ENCODE data around the gene TAX1BP1. TPM values are rescaled to one million over a fixed set of nuclear protein-coding genes. Genes with fewer than 3 reads are reported as not detected.

TAX1BP1 gene
- polyA plus RNA-seq (2013, experiment 1 of 2): 106 TPM
- 109 TPM for polyA plus RNA-seq (2013, experiment 2 of 2)

- Histone ChIP-seq H2AFZ (ENCODE audit: low read depth, low read length) (peak within 1 kb of the TSS; percentile 96), H3K27me3 (ENCODE audit: control insufficient read depth in 1 of 2, insufficient read depth in 1 of 2, low read length in 2 of 2) (no peaks in the 10 kb centered on the region), H3K23ac (ENCODE audit: low read length in 2 of 2) (peak within 1 kb of the TSS in 1 of 2 experiments; percentile 10), H4K8ac (ENCODE audit: low read length) (peak within 1 kb of the TSS; percentile 81), H2BK15ac (ENCODE audit: low read depth, poor library complexity, severe bottlenecking) (no peak within 1 kb of the TSS), H3K36me3 (ENCODE audit: control insufficient read depth in 1 of 2, insufficient read depth in 2 of 2, low read depth in 1 of 2, low read length in 2 of 2) (no peaks in the 10 kb centered on the region), H3K4me2 (ENCODE audit: low read length, poor library complexity, severe bottlenecking) (peak within 1 kb of the TSS; percentile 93), H3K79me1 (replicated peaks; ENCODE audit: low read length, poor library complexity, severe bottlenecking) (peaks cover 1% of the 10 kb centered on the region), H3K18ac (ENCODE audit: low read depth in 1 of 2, low read length in 2 of 2) (peak within 1 kb of the TSS; percentile 34 to 95), H2BK120ac (ENCODE audit: low read depth, low read length) (peak within 1 kb of the TSS; percentile 46), H2BK12ac (ENCODE audit: low read length in 2 of 2) (no peak within 1 kb of the TSS), H3K9ac (ENCODE audit: low read length) (peak within 1 kb of the TSS; percentile 98), H4K91ac (ENCODE audit: low read length) (peak within 1 kb of the TSS; percentile 3), H2BK5ac (ENCODE audit: low read depth, low read length, poor library complexity, severe bottlenecking) (peak within 1 kb of the TSS; percentile 92), H3K4me3 (ENCODE audit: insufficient read depth in 1 of 2, low read depth in 1 of 2, low read length in 2 of 2) (peak within 1 kb of the TSS; percentile 90 to 95), H2AK5ac (ENCODE audit: low read length, severe bottlenecking) (no peak within 1 kb of the TSS), H3K4ac (ENCODE audit: low read depth in 1 of 2, low read length in 2 of 2) (peak within 1 kb of the TSS; percentile 18 to 84), H3K27ac (ENCODE audit: low read length, poor library complexity, severe bottlenecking) (peak within 1 kb of the TSS; percentile 83), H3K14ac (ENCODE audit: low read length in 2 of 2) (peak within 1 kb of the TSS in 1 of 2 experiments; percentile 95), H3K9me3 (ENCODE audit: control insufficient read depth, low read length) (no peaks in the 10 kb centered on the region), H3K4me1 (ENCODE audit: control insufficient read depth, insufficient read depth, low read depth, low read length) (peaks cover 1% of the 10 kb centered on the region)
- peak; percentile 97 for DNase-seq
- WGBS: under 1% methylated on average over 39 of the region's 41 CpGs
These were observed at the start of gene TAX1BP1 for GRCh38 chr7:27739909-27740448. Gene TAX1BP1, plus strand, starts transcription at chr7:27740162. Its CDS starts 8,363 bp downstream, at chr7:27748525.

- no peak overlapping the region for H3K18ac ChIP-seq (ENCODE audit: low read depth in 1 of 2, low read length in 2 of 2)
- H2BK120ac ChIP-seq (ENCODE audit: low read depth, low read length): no peak overlapping the region
- H2BK15ac ChIP-seq (ENCODE audit: low read depth, poor library complexity, severe bottlenecking): no peak overlapping the region
- H3K36me3 ChIP-seq (ENCODE audit: control insufficient read depth in 1 of 2, insufficient read depth in 2 of 2, low read depth in 1 of 2, low read length in 2 of 2): no peaks in the 10 kb centered on the region
- no peak overlapping the region for H2AK5ac ChIP-seq (ENCODE audit: low read length, severe bottlenecking)
- H3K4me1 ChIP-seq (ENCODE audit: control insufficient read depth, insufficient read depth, low read depth, low read length): no peaks in the 10 kb centered on the region
- no peak overlapping the region for H3K23ac ChIP-seq (ENCODE audit: low read length in 2 of 2)
- H3K4me2 ChIP-seq (ENCODE audit: low read length, poor library complexity, severe bottlenecking): no peak overlapping the region
- no peak overlapping the region for H3K27ac ChIP-seq (ENCODE audit: low read length, poor library complexity, severe bottlenecking)
- H3K4ac ChIP-seq (ENCODE audit: low read depth in 1 of 2, low read length in 2 of 2): no peak overlapping the region
- H3K4me3 ChIP-seq (ENCODE audit: insufficient read depth in 1 of 2, low read depth in 1 of 2, low read length in 2 of 2): no peak overlapping the region
- DNase-seq: no peak
- no peak overlapping the region for H3K9ac ChIP-seq (ENCODE audit: low read length)
- no peaks in the 10 kb centered on the region for H3K27me3 ChIP-seq (ENCODE audit: control insufficient read depth in 1 of 2, insufficient read depth in 1 of 2, low read length in 2 of 2)
- H2BK12ac ChIP-seq (ENCODE audit: low read length in 2 of 2): no peak overlapping the region
- no peaks in the 10 kb centered on the region for H3K9me3 ChIP-seq (ENCODE audit: control insufficient read depth, low read length)
- H4K8ac ChIP-seq (ENCODE audit: low read length): no peak overlapping the region
- no peaks in the 10 kb centered on the region for H3K79me1 ChIP-seq (replicated peaks; ENCODE audit: low read length, poor library complexity, severe bottlenecking)
- H4K91ac ChIP-seq (ENCODE audit: low read length): no peak overlapping the region
- H3K14ac ChIP-seq (ENCODE audit: low read length in 2 of 2): no peak overlapping the region
- no peak overlapping the region for H2BK5ac ChIP-seq (ENCODE audit: low read depth, low read length, poor library complexity, severe bottlenecking)
- no peak overlapping the region for H2AFZ ChIP-seq (ENCODE audit: low read depth, low read length)
These were observed 49.3 kb upstream of the TAX1BP1 start for GRCh38 chr7:27690649-27691048.

- Histone ChIP-seq H3K27me3 (ENCODE audit: control insufficient read depth in 1 of 2, insufficient read depth in 1 of 2, low read length in 2 of 2) (no peaks in the 10 kb centered on the region), H3K4me3 (ENCODE audit: insufficient read depth in 1 of 2, low read depth in 1 of 2, low read length in 2 of 2) (no peak overlapping the region), H4K8ac (ENCODE audit: low read length) (no peak overlapping the region), H3K9ac (ENCODE audit: low read length) (peak overlapping the region; percentile 30), H3K18ac (ENCODE audit: low read depth in 1 of 2, low read length in 2 of 2) (no peak overlapping the region), H3K4ac (ENCODE audit: low read depth in 1 of 2, low read length in 2 of 2) (no peak overlapping the region), H3K4me1 (ENCODE audit: control insufficient read depth, insufficient read depth, low read depth, low read length) (no peaks in the 10 kb centered on the region), H3K9me3 (ENCODE audit: control insufficient read depth, low read length) (no peaks in the 10 kb centered on the region), H4K91ac (ENCODE audit: low read length) (no peak overlapping the region), H2BK5ac (ENCODE audit: low read depth, low read length, poor library complexity, severe bottlenecking) (no peak overlapping the region), H2BK15ac (ENCODE audit: low read depth, poor library complexity, severe bottlenecking) (no peak overlapping the region), H2BK12ac (ENCODE audit: low read length in 2 of 2) (no peak overlapping the region), H3K14ac (ENCODE audit: low read length in 2 of 2) (no peak overlapping the region), H2AFZ (ENCODE audit: low read depth, low read length) (no peak overlapping the region), H3K36me3 (ENCODE audit: control insufficient read depth in 1 of 2, insufficient read depth in 2 of 2, low read depth in 1 of 2, low read length in 2 of 2) (no peaks in the 10 kb centered on the region), H3K23ac (ENCODE audit: low read length in 2 of 2) (no peak overlapping the region), H2BK120ac (ENCODE audit: low read depth, low read length) (no peak overlapping the region), H3K4me2 (ENCODE audit: low read length, poor library complexity, severe bottlenecking) (no peak overlapping the region), H3K79me1 (replicated peaks; ENCODE audit: low read length, poor library complexity, severe bottlenecking) (no peaks in the 10 kb centered on the region), H3K27ac (ENCODE audit: low read length, poor library complexity, severe bottlenecking) (no peak overlapping the region), H2AK5ac (ENCODE audit: low read length, severe bottlenecking) (no peak overlapping the region)
- peak; percentile 21 for DNase-seq
- 81% methylated on average over 2 of the region's 3 CpGs for WGBS
These were observed 46.2 kb upstream of the TAX1BP1 start for GRCh38 chr7:27693794-27694193.

GRCh38 chr7:27695096-27695495 is 44.9 kb upstream of the TAX1BP1 start:
- Histone ChIP-seq H3K36me3 (ENCODE audit: control insufficient read depth in 1 of 2, insufficient read depth in 2 of 2, low read depth in 1 of 2, low read length in 2 of 2) (no peaks in the 10 kb centered on the region), H3K4me3 (ENCODE audit: insufficient read depth in 1 of 2, low read depth in 1 of 2, low read length in 2 of 2) (no peak overlapping the region), H2AFZ (ENCODE audit: low read depth, low read length) (no peak overlapping the region), H3K9me3 (ENCODE audit: control insufficient read depth, low read length) (no peaks in the 10 kb centered on the region), H3K27me3 (ENCODE audit: control insufficient read depth in 1 of 2, insufficient read depth in 1 of 2, low read length in 2 of 2) (no peaks in the 10 kb centered on the region), H3K9ac (ENCODE audit: low read length) (no peak overlapping the region), H3K79me1 (replicated peaks; ENCODE audit: low read length, poor library complexity, severe bottlenecking) (no peaks in the 10 kb centered on the region), H3K14ac (ENCODE audit: low read length in 2 of 2) (no peak overlapping the region), H2BK12ac (ENCODE audit: low read length in 2 of 2) (no peak overlapping the region), H3K4ac (ENCODE audit: low read depth in 1 of 2, low read length in 2 of 2) (no peak overlapping the region), H2BK5ac (ENCODE audit: low read depth, low read length, poor library complexity, severe bottlenecking) (no peak overlapping the region), H2BK120ac (ENCODE audit: low read depth, low read length) (no peak overlapping the region), H3K18ac (ENCODE audit: low read depth in 1 of 2, low read length in 2 of 2) (no peak overlapping the region), H2BK15ac (ENCODE audit: low read depth, poor library complexity, severe bottlenecking) (no peak overlapping the region), H4K91ac (ENCODE audit: low read length) (no peak overlapping the region), H4K8ac (ENCODE audit: low read length) (no peak overlapping the region), H3K4me1 (ENCODE audit: control insufficient read depth, insufficient read depth, low read depth, low read length) (no peaks in the 10 kb centered on the region), H3K23ac (ENCODE audit: low read length in 2 of 2) (no peak overlapping the region), H3K27ac (ENCODE audit: low read length, poor library complexity, severe bottlenecking) (no peak overlapping the region), H2AK5ac (ENCODE audit: low read length, severe bottlenecking) (no peak overlapping the region), H3K4me2 (ENCODE audit: low read length, poor library complexity, severe bottlenecking) (no peak overlapping the region)
- 85% methylated on average over 3 of the region's 4 CpGs for WGBS
- DNase-seq: no peak

Data from mesenchymal stem cell (in vitro differentiated cells and primary cell).